Activated B cell treated with CpG ODN at 0.5 μM for 24 hours (primary cell): ENCODE results near the gene DENND4A. TPM values are rescaled to one million over a fixed set of nuclear protein-coding genes. Genes with fewer than 3 reads are reported as not detected.

Source experiments
- ATAC-seq: fragments of 200-7000 bp; cut with Tn5 transposase; one replicate; pipeline ENCODE4 v1.10.0; 2021; ENCODE audit warnings: low read depth, mild to moderate bottlenecking, moderate library complexity
- CTCF ChIA-PET: fragments of 350-600 bp; sonication (Branson Sonifier 250); formaldehyde crosslinking; loops from one replicate; lab custom pipeline; 2021; ENCODE audit warnings: antibody characterized with exemption; lab: Charles Lee
- POLR2A ChIA-PET: fragments of 350-600 bp; sonication (Branson Sonifier 250); formaldehyde crosslinking; loops from one replicate; lab custom pipeline; 2021; ENCODE audit warnings: antibody characterized with exemption; lab: Charles Lee
- DNase-seq: peaks from one replicate; pipeline ENCODE4 v3.0.0; 2022
- H3K27ac Mint-ChIP-seq: one replicate; pipeline ENCODE4 v1.8.0; 2020; ENCODE audit warnings: mixed read lengths
- H3K27me3 Mint-ChIP-seq: one replicate; pipeline ENCODE4 v1.8.0; 2021; ENCODE audit warnings: mixed read lengths
- H3K36me3 Mint-ChIP-seq: one replicate; pipeline ENCODE4 v1.8.0; 2021; ENCODE audit warnings: low read depth, mixed read lengths
- H3K4me1 Mint-ChIP-seq: one replicate; pipeline ENCODE4 v1.8.0; 2021; ENCODE audit warnings: mixed read lengths
- H3K4me3 Mint-ChIP-seq: one replicate; pipeline ENCODE4 v1.8.0; 2020; ENCODE audit warnings: mild to moderate bottlenecking, mixed read lengths
- H3K9me3 Mint-ChIP-seq: one replicate; pipeline ENCODE4 v1.8.0; 2020; ENCODE audit warnings: mixed read lengths
- CTCF ChIP-seq: fragments of 200-600 bp; IDR thresholded peaks from one replicate; pipeline ENCODE4 v1.8.0; 2022; ENCODE audit warnings: antibody characterized with exemption, mild to moderate bottlenecking
- intact Hi-C: fragments of 100-400 bp; cut with micrococcal nuclease; formaldehyde crosslinking; loops from one replicate; pipeline ENCODE4 v1.15.1; 2024
- total RNA-seq: library from RNA; stranded (reverse); gene quantifications from 2 replicates; pipeline ENCODE4 v1.2.3, GENCODE V29; 2022

The DENND4A gene
- total RNA-seq, 1 donor from 2014 or later, result 166 TPM

GRCh38 chr15:65833501-65834205 lies 41.6 kb upstream of the DENND4A start:
- Mint-ChIP-seq H3K4me1 (peaks cover 57% of the 10 kb centered on the region), H3K36me3 (no peaks in the 10 kb centered on the region), H3K4me3 (peak overlapping the region; percentile 11), H3K27ac (peak overlapping the region; percentile 86), H3K27me3 (no peaks in the 10 kb centered on the region), H3K9me3 (no peaks in the 10 kb centered on the region)
- POLR2A ChIA-PET, result interaction anchor here (1.1 to 2.8 kb wide), 3 partner anchors 35 to 317 kb away, joined by 3 to 27 read pairs (median 11); partner anchors contain the start of genes DENND4A and RAB11A
- DNase-seq (no peak), ATAC-seq (peak; percentile 41)
- no peak for TF ChIP-seq CTCF
- intact Hi-C loops, result loop anchor here (2.0 to 5.0 kb wide), 2 partner anchors 15 to 34 kb away; partner anchors contain the start of gene RAB11A
- CTCF ChIA-PET, result interaction anchor here (0.9 to 1.7 kb wide), 4 partner anchors 13 to 56 kb away, joined by 3 to 4 read pairs (median 4); no protein-coding TSS in a partner anchor

GRCh38 chr15:65832549-65833364 lies 40.7 kb upstream of the DENND4A start:
- intact Hi-C loops, result loop anchor here (2.0 to 5.0 kb wide), 2 partner anchors 14 to 35 kb away; partner anchors contain the start of gene RAB11A
- POLR2A ChIA-PET, result interaction anchor here (0.6 to 2.8 kb wide), 10 partner anchors 14 to 316 kb away, joined by 3 to 27 read pairs (median 3); partner anchors contain the start of genes DENND4A and RAB11A
- Mint-ChIP-seq H3K9me3 (no peaks in the 10 kb centered on the region), H3K4me1 (peaks cover 64% of the 10 kb centered on the region), H3K4me3 (peak overlapping the region; percentile 68), H3K27ac (peak overlapping the region; percentile 86), H3K36me3 (no peaks in the 10 kb centered on the region), H3K27me3 (no peaks in the 10 kb centered on the region)
- no peak for TF ChIP-seq CTCF
- DNase-seq (peak; percentile 38), ATAC-seq (peak; percentile 59)
- CTCF ChIA-PET, result interaction anchor here (0.8 to 1.7 kb wide), 6 partner anchors 12 to 55 kb away, joined by 3 to 4 read pairs (median 3); no protein-coding TSS in a partner anchor

GRCh38 chr15:65829130-65829764 lies 37.2 kb upstream of the DENND4A start:
- no peak for DNase-seq

GRCh38 chr15:65828585-65828984 lies 36.5 kb upstream of the DENND4A start:
- Mint-ChIP-seq H3K4me3 (no peak overlapping the region), H3K36me3 (no peaks in the 10 kb centered on the region), H3K27ac (peak overlapping the region; percentile 69), H3K9me3 (no peaks in the 10 kb centered on the region), H3K4me1 (peaks cover 52% of the 10 kb centered on the region), H3K27me3 (no peaks in the 10 kb centered on the region)
- DNase-seq, result no peak
- no peak for TF ChIP-seq CTCF
- POLR2A ChIA-PET, result interaction anchor here (1.0 to 1.2 kb wide), 2 partner anchors 10 to 37 kb away, joined by 3 to 12 read pairs; partner anchors contain the start of gene DENND4A
- ATAC-seq, result no peak
- CTCF ChIA-PET, result interaction anchor here (0.6 to 1.3 kb wide), 10 partner anchors 11 to 85 kb away, joined by 3 to 7 read pairs (median 4); partner anchors contain the start of gene DENND4A
- intact Hi-C loops, result loop anchor here (1.0 to 5.0 kb wide), 3 partner anchors 9 to 71 kb away; partner anchors contain the start of gene DENND4A

More at GRCh38 chr15:65829130-65829764, 37.2 kb upstream of the DENND4A start:
- intact Hi-C loops, result loop anchor here (2.0 to 5.0 kb wide), 2 partner anchors 36 to 72 kb away; partner anchors contain the start of gene DENND4A
- H3K9me3 Mint-ChIP-seq, result no peaks in the 10 kb centered on the region
- ChIA-PET CTCF (interaction anchor here (0.6 to 1.3 kb wide), 11 partner anchors 11 to 87 kb away, joined by 3 to 7 read pairs (median 3); partner anchors contain the start of gene DENND4A), POLR2A (interaction anchor here (0.6 to 1.2 kb wide), 3 partner anchors 10 to 37 kb away, joined by 3 to 12 read pairs (median 6); partner anchors contain the start of gene DENND4A)
- H3K27ac Mint-ChIP-seq, result no peak overlapping the region
- no peak overlapping the region for H3K4me3 Mint-ChIP-seq
- H3K36me3 Mint-ChIP-seq, result no peaks in the 10 kb centered on the region
- H3K4me1 Mint-ChIP-seq, result peaks cover 52% of the 10 kb centered on the region
- no peak for TF ChIP-seq CTCF
- no peaks in the 10 kb centered on the region for H3K27me3 Mint-ChIP-seq
- peak; percentile 47 for ATAC-seq
